NCI-H446 treated with DMSO at 0.1 percent for 48 hours (cell line): ENCODE data around the gene BMPR2.
"Not testable (repeated sequence)": the region's sequence is repeated elsewhere in the genome, so short reads cannot be mapped to it uniquely, and the experiment has no call there.

ENCODE experiments used
- DNase-seq: peaks from one replicate; lab custom pipeline; 2025; lab: John Stamatoyannopoulos, UW

Gene BMPR2

DNA sequence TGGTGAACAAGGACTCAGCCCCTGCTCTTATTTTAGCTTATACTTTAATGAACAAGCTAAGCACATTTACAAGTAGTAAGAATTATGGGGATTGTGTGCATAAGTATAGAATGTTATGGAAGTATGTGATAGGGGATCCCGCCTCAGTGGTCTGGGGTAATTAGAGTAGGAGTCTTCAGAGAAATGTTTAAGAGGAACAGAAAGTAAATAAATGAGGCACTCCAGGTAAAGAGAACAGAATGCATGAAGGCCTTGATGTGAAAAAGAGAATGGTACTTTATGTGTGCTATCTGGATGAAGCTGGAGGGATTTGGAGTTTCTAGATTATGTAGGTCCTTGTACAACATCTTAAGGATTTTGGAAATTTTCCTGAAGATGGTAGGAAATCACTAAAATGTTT lies 76.6 kb downstream of the BMPR2 start:
- DNase-seq = no peak

DNA sequence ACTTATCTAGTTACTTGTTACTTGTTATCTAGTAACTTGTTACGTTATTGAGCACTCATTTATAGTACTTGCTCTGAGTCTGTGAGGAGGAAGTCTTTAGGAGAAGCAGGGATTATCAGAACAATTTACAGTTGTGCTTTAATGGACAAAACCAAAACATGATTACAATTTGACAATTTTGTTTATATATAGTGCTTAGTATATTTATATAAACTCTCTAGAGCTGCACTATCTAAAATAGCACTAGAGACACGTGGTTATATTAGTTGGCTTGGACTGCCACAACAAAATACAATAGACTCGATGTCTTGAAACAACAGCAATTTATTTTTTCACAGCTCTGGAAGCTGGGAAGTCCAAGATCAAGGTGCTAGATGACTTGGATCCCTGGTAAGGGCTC lies 78.4 kb downstream of the BMPR2 start:
- no peak for DNase-seq

DNA sequence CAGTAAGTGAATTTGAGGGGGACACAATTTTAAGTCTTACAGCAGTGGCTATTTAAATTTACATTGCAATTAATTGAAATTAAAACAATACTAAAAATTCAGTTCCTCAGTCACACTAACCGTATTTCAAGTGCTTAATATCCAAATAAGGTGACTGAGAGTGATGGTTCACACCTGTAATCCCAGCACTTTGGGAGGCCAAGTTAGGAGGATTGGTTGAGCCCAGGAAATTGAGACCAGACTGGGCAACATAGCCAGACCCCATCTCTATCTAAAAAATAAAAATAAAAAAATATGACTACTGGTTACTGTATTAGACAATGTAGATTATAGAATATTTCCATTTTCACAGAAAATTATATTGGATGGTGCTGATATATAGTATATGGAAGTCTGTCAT lies 79.0 kb downstream of the BMPR2 start:
- DNase-seq = no peak

DNA sequence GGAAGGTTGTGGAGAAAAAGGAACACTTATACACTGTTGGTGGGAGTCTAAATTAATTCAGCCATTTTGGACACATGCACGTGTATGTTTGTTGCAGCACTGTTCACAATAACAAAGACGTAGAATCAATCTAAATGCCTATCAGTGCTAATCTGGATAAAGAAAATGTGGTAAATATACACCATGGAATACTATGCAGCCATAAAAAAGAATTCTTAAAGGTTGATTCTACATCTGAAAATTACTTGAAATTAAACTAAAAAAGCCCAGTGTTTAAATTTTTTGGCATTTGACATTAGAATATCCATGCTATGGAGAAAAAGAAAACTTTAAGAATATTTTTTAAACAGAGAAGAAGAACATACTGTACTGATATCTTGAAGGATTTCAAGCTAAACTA lies 84.0 kb downstream of the BMPR2 start:
- no peak for DNase-seq

DNA sequence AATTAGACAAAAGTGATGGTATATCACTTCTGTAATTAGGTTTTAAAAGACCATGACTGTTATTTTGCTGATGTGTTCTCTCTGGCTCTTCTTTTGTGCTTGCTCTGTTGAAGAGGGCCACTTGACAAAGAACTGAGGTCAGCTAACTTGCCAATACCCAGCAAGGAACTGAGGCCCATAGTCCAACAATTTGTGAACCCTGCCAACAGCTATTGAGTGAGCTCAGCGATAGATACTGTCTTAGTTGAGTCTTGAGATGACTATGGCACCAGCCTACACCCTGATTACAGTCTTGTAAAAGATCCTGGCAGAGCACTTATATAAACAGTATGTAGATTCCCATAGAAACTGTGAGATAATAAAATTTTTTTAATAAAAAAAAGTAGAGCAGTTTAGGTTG lies 103.0 kb downstream of the BMPR2 start:
- DNase-seq = no peak

DNA sequence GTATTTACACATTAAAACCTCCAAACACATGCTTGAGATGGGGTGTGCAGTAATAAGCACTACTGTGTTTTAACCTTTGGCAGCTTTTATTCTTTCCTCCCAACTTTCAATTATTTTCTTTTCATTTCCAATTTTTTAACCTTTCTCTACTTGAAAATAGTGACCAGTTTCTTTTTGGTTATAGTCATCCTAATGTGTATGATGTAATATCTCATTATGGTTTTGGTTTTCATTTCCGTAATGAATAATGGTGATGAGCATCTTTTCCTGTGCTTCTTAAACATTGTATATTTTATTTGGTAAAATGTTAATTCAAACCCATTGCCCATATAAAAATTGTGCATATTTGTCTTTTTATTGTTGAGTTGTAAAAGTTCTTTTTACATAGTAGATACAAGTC lies 103.5 kb downstream of the BMPR2 start:
- DNase-seq = no peak

DNA sequence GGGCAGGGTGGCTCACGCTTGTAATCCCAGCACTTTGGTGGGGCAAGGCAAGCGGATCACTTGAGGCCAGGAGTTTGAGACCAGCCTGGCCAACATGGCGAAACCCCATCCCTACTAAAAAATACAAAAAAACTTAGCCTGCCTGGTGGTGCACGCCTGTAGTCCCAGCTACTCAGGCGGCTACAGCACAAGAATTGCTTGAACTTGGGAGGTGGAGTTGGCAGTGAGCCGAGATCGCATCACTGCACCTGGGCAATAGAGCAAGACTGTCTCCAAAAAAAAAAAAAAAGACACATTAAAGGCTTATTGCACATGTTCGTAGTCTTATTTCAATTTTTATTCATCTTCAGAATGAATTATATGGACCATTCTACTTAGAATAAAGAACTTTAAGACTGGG lies 110.2 kb downstream of the BMPR2 start:
- DNase-seq = no peak

DNA sequence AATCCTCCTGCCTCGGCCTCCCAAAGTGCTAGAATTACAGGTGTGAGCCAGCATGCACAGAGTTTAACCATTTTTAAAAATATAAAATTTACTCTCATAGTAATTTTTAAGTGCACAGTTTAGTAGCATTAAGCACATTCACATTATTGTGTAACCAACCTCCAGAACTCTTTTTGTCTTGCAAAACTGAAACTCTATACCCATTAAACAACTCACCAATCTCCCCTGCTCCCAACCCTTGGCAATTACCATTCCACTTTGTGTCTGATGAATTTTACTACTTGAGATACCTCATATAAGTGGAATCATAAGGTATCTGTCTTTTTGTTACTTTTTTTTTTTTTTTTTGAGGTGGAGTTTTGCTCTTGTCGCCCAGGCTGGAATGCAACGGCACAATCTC lies 112.5 kb downstream of the BMPR2 start:
- no peak for DNase-seq

DNA sequence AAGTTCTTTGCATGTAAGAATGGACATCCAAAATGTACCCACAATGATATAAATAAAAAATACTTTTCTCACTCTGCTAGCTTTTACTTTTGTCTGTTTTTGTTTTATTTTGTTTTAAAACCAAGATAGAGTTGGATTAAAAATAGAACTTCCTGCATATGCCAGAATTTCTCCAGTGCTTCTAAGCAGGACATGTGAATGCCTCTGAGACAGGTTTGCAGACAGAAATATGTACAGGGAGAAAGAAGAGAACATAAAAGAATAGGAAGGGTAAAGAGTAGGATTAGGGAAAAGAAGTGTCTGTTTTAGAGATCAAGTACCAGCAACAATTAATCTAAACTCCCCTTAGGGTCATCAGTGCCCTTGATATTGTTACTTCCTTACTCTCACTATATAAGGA lies 114.4 kb downstream of the BMPR2 start:
- DNase-seq = no peak

DNA sequence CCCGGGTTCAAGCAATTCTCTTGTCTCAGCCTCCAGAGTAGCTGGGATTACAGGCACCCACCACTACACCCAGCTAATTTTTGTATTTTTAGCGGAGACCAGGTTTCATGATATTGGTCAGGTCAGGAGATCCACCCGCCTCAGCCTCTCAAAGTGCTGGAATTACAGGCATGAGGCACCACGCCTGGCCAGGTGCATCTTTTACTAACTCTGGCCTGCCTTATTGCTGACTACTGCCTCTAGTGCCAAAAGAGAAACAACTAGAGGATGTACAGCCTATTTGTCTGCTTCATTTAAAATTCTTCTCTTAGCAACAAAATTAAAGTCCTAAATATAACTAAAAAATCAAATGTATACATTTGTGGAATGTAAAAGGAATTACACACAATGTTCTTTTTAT lies 115.4 kb downstream of the BMPR2 start:
- no peak for DNase-seq

DNA sequence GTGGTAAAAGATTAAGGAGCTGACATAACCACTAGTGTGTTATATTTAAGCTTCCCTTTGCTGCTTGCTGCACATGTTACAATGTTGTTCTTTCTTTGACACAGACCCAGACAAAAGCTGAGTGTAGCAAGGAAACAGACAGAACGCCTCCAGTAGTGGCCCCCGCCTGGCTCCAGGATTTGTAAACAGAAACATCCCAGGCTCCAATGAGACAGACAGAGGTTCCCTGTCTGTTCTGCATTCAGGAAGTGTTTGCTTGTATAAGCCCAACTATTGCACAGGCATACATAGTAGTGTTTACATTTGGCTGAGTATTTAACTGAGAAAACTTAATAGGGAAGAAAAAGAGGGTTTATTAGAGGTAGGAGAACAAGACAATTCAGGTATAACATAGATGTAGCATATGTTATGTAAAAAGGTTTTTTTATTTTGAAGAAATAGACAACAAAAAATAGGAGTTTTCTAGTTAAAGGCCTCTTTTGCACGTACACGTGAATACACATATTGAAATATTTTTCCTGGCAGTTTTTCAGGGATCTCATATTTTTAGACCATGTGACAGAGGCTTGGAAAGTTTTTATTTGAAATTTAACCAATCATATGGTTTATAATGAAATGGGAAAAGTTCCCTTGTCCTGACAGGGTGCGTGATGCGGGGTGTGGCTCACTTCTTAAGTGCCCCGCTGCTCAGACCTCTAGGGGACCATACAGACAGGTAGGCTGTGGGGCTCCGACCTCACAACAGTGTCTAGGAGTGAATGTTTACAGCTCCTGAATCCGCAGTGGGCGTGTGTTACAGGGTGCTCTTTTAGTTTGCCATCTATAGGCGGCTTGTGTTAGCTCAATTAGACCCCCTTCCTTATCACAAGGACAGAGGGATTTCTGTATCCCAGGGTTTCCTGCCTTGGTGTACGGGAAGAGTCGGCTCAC lies 118.4 kb downstream of the BMPR2 start:
- DNase-seq = no peak

DNA sequence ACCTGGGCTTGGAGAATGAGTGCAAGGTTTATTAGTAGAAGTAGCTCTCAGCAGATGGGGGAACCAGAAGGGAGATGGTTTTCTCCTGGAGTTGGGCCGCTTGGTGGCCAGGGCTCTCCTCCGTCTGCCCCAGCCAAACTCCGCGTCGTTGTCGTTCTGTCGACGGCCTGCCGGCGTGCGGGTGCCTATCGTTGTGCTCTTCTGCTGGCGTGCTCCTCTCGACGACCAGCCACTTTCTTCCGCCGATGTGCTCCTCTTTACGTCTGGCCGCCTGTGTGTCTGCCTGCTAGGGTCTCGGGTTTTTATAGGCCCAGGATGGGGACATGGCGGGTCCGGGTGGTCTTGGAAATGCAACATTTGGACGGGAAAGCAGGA lies 119.1 kb downstream of the BMPR2 start:
- DNase-seq = no peak

DNA sequence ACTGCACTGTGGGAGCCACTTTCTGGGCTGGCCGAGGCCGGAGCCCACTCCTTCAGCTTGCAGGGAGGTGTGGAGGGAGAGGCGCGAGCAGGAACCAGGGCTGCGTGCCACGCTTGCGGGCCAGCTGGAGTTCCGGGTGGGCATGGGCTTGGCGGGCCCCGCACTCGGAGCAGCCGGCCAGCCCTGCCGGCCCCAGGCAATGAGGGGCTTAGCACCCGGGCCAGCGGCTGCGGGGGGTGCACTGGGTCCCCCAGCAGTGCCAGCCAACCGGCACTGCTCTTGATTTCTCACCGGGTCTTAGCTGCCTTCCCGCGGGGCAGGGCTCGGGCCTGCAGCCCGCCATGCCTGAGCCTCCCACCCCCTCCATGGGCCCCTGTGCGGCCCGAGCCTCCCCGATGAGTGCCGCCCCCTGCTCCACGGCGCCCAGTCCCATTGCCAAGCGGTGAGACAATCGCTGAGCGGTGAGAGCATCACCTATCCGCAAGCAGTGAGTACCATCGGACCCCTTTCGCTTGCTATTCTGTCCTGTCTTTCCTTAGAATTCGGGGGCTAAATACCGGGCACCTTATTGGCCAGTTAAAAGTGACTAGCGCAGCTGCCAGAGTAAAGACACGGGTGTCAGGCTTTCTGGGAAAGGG lies 120.8 kb downstream of the BMPR2 start:
- not testable (repeated sequence) for DNase-seq

DNA sequence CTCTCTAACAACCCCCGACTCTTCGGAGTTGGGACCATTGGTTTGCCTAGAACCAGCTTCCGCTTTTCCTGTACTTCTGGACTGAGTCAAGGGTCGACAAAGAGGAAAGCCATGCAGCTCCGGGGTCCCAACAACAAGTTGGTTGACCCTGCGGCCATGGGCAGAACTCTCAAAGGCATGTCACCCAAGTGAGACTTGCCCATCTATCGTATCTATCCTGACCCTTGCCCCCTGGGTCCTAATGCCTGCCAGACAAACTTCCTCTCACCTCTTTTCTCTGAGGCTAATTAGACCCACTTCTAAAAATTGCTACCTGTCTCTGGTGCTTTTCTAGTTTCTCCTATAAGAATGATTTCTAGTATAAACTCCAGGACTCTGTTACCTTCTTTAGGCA lies 121.3 kb downstream of the BMPR2 start:
- DNase-seq = not testable (repeated sequence)

DNA sequence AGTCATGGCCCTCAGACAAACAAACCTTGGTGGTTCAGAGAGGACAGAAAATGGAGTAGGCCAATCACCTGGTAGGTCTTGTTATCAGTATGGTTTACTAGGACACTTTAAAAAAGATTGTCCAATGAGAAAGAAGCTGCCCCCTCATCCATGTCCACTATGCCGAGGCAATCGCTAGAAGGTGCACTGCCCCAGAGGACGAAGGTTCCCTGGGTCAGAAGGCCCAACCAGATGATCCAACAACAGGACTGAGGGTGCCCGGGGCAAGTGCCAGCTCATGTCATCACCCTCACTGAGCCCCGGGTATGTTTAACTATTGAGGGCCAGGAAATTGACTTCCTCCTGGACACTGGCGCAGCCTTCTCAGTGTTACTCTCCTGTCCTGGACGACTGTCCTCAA lies 123.7 kb downstream of the BMPR2 start:
- not testable (repeated sequence) for DNase-seq

DNA sequence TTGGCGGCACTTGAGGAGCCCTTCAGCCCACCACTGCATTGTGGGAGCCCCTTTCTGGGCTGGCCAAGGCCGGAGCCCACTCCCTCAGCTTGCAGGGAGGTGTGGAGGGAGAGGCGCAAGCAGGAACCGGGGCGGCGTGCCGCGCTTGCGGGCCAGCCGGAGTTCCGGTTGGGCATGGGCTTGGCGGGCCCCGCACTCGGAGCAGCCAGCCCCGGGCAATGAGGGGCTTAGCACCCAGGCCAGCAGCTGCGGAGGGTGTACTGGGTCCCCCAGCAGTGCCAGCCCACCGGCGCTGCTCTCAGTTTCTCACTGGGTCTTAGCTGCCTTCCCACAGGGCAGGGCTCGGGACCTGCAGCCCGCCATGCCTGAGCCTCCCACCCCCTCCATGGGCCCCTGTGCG lies 127.1 kb downstream of the BMPR2 start:
- not testable (repeated sequence) for DNase-seq

DNA sequence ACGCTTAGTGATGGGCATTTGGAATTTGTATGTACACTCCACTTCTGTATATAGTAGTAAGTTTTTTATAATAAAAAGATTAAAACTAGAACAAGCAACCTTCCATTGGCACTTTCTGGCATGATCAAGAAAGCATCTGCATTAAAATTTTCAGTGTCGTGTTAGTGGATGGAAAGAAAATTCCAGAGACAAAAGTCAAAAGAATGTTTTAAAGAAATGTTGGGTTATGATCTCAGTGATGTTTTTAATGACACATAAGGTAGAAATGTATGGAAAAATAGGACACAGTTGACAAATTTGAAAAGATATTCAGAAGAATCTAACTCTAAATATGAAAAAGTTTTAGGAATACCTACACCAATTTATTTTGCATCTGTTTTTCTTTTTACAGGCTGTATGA lies 132.6 kb downstream of the BMPR2 start:
- no peak for DNase-seq

DNA sequence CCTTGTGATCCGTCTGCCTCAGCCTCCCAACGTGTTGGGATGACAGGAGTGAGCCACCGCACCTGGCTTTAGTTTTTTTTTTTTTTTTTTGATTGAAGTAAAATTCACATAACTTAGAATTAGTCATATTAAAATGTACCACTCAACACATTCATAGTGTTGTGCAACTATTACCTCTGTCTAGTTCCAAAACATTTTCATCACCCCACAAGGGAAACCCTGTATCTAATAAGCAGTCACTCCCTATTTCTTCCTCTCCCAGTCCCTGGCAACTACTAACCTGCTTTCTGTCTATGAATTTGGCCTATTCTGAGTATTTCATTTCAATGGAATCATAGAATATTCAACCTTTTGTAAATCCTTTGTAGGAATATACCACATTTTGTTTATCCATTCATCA lies 134.8 kb downstream of the BMPR2 start:
- no peak for DNase-seq

DNA sequence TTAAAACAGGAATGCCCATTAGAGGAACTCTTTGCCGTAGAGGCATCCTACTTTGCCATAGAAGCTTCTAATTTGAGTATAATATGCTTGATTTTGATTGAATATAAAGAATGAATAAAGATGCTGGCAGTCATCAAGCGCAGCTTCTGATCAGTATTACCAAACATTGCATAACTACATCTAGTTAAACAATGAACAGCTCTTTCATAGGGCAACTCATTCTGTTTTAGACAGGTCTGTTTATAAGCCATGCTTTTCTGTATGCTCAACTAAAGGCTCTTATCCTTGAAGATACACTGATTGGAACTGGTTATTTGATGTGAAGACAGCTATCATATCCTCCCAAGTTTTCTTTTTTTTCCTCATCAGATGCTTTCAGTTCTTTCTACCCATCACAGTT lies 136.0 kb downstream of the BMPR2 start:
- no peak for DNase-seq

DNA sequence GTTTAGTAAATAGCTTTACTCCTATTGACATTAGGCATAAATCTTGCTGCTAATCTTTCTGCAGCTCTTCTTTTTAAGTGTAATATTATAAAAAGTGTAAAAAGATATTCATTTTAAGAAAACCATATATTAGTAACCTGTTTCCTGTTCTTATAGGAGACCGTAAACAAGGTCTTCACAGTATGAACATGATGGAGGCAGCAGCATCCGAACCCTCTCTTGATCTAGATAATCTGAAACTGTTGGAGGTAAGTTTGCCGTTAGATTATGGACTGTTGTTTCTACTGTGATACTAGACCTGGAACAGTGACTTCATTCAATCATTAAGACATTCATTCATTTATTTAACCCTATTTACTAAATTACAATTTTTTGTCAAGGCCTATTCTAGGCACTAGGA lies 138.6 kb downstream of the BMPR2 start:
- no peak for DNase-seq

DNA sequence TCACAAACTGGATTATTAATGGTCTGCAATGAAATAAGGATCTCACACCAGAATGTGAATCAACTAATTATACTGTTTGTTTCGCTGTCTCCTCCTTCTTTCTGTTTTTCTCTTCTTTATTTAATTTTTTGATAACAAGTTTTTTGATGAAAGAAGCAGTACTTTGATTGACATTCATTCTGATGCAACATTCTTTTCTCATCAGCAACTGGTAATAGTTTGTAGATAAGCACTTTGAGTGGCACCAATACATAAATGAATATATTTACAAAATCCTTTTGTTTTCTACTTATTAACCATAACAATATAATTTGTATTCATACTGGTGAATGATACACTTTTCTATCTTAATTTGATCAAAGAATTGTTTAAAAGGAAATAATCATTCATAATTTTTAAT lies 143.3 kb downstream of the BMPR2 start:
- DNase-seq = no peak

DNA sequence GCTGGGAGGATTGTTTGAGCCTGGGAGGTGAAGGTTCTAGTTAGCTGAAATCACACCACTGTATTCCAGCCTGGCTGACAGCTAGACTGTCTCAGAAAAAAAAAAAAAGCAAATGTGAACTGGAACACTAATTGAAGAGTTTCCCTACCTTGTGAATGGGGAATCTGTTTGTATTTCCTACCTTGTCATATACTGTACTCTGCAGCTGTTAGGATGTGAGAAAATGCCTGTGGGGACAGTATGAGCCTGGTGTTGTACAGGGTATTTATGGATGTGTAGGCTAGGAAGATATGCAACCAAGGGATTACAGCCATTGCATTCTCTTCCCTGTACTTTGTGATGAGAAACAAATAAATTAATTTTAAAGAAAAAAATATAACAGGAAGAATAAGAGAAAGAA lies 145.3 kb downstream of the BMPR2 start:
- DNase-seq = no peak

DNA sequence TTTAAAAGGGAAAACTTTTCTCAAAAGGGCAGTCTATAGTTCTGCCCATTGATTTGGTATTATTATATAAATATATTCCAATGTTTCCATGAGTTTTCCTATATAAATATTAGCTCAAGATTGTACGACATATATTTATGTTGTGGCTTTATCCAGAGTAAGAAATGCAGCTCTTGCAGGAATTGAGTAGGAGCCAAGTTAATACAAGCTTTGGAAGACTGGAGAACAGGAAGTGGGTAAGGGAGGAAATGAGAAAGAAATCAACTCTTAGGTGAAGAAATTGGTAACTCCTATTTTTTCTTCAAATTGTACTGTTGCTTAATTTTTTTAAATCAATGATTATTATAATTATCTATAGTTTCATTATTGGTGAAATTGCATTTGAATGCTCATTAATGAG lies 153.3 kb downstream of the BMPR2 start:
- DNase-seq = no peak

DNA sequence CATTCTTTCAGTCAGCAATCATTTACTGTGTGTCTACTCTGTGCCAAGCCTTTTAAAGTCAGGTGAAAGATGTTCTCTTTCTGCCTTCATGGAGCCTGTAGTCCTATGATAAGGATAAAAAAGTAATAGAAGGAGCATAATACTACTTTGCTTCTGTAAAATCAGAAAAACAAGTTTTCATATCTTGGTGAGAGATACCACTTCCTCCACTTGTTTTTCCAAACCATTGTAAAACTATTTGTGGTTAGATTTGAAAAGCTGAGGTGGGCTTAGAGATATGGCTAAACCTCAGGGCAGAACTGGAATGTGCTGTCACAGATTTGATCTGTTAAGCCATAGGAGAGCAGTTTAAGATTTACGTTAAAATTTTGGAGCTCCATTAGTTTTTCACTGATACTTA lies 153.9 kb downstream of the BMPR2 start:
- DNase-seq = no peak
